ENCODE data around the gene VOPP1. TPM values are rescaled to one million over a fixed set of nuclear protein-coding genes. Genes with fewer than 3 reads are reported as not detected.

Gene VOPP1
- total RNA-seq, 1 experiment from 2014 or later: 30.3 TPM

DNA sequence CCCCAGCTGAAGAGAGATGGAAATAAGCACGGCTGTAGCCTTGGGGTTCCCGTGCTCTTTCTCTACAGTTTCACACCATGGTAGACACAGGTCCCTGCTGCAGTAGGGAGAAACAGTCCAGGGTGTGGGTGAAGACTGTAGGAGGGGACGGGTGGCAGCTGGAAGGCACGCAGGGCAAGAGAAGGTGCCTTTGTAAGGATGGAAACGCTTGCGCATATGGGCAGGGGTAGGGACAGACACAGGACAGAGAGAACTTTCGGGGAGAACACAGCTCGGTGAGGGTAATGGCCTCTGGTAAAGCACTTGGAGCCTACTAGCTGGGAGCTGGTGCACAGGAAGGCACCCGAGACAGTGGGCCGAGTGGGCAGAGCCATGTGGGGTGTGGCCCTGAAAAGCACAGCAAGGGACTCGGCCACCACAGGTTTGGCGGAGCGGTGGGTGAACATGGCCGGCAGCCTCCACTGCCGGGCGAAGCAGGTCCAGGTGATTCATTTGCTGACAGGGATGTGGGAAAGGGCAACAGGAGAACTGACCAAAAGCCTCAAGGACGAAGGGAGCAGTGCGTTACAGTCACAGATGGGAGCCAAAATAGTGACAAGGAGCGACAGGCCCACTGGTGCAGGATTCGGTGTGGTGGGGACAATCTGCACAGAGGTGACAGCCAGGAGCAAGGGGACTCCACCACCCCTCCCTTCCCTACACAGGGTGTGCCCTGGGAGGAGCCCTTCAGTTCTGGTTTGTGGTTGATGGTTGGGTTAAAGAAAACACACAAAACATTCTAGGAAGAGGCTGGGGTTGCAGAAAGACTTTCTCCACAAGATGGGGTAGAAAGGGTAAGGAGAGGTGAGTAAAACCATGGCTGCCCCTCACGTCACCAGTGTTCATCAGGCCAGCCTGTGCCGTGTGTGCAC is 97.1 kb downstream of the VOPP1 start (continued):
- TF ChIP-seq, protein P1, sequence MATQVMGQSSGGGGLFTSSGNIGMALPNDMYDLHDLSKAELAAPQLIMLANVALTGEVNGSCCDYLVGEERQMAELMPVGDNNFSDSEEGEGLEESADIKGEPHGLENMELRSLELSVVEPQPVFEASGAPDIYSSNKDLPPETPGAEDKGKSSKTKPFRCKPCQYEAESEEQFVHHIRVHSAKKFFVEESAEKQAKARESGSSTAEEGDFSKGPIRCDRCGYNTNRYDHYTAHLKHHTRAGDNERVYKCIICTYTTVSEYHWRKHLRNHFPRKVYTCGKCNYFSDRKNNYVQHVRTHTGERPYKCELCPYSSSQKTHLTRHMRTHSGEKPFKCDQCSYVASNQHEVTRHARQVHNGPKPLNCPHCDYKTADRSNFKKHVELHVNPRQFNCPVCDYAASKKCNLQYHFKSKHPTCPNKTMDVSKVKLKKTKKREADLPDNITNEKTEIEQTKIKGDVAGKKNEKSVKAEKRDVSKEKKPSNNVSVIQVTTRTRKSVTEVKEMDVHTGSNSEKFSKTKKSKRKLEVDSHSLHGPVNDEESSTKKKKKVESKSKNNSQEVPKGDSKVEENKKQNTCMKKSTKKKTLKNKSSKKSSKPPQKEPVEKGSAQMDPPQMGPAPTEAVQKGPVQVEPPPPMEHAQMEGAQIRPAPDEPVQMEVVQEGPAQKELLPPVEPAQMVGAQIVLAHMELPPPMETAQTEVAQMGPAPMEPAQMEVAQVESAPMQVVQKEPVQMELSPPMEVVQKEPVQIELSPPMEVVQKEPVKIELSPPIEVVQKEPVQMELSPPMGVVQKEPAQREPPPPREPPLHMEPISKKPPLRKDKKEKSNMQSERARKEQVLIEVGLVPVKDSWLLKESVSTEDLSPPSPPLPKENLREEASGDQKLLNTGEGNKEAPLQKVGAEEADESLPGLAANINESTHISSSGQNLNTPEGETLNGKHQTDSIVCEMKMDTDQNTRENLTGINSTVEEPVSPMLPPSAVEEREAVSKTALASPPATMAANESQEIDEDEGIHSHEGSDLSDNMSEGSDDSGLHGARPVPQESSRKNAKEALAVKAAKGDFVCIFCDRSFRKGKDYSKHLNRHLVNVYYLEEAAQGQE (IDR thresholded peaks at IDR 0.05; ENCODE audit: low read depth): no peak
- no peak for TF ChIP-seq JUND (IDR thresholded peaks at IDR 0.05)
- TF ChIP-seq SP1 (IDR thresholded peaks at IDR 0.05; ENCODE audit: low read depth): no peak
- TF ChIP-seq CEBPB (IDR thresholded peaks at IDR 0.05; ENCODE audit: low read depth): no peak
- TF ChIP-seq SRF (IDR thresholded peaks at IDR 0.05; ENCODE audit: low read depth): no peak
- no peak for TF ChIP-seq POLR2A (IDR thresholded peaks at IDR 0.05; ENCODE audit: borderline replicate concordance, extremely low read depth, insufficient read depth, insufficient read length)
- TF ChIP-seq FOSL1 (IDR thresholded peaks at IDR 0.05; ENCODE audit: low read depth): no peak
- no peak for TF ChIP-seq EGR1 (IDR thresholded peaks at IDR 0.05; ENCODE audit: low read depth)
- no peak for TF ChIP-seq RAD21 (IDR thresholded peaks at IDR 0.05; ENCODE audit: low read depth)

GRCh38 chr7:55473932-55474331 is 98.4 kb downstream of the VOPP1 start:
- Histone ChIP-seq H3K4me3 (replicated peaks in 1 of 2; ENCODE audit: low read depth in 1 of 2, low read length in 2 of 2) (no peak overlapping the region), H2AFZ (ENCODE audit: low read depth, low read length, poor library complexity, severe bottlenecking) (no peak overlapping the region), H3K27me3 (ENCODE audit: insufficient read depth, low read length) (no peaks in the 10 kb centered on the region), H3K36me3 (ENCODE audit: control insufficient read depth in 1 of 2, insufficient read depth in 2 of 2, low read length in 2 of 2) (no peaks in the 10 kb centered on the region), H3K27ac (ENCODE audit: low read depth, low read length) (no peak overlapping the region), H3K9me3 (ENCODE audit: control insufficient read depth in 1 of 2, insufficient read depth in 1 of 2, low read depth in 1 of 2, low read length in 2 of 2) (no peaks in the 10 kb centered on the region), H3K9ac (ENCODE audit: low read length) (no peak overlapping the region), H4K20me1 (ENCODE audit: insufficient read depth) (no peaks in the 10 kb centered on the region), H3K4me1 (ENCODE audit: control insufficient read depth in 1 of 2, insufficient read depth in 2 of 2, low read length in 2 of 2) (no peaks in the 10 kb centered on the region), H3K79me2 (ENCODE audit: insufficient read depth, low read length) (no peaks in the 10 kb centered on the region), H3K9me2 (ENCODE audit: insufficient read depth) (no peaks in the 10 kb centered on the region), H3K4me2 (ENCODE audit: low read length) (no peak overlapping the region)
- TF ChIP-seq, protein P2, sequence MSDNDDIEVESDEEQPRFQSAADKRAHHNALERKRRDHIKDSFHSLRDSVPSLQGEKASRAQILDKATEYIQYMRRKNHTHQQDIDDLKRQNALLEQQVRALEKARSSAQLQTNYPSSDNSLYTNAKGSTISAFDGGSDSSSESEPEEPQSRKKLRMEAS (IDR thresholded peaks at IDR 0.05): no peak
- no peak for TF ChIP-seq JUND (IDR thresholded peaks at IDR 0.05)
- TF ChIP-seq ZNF274 (IDR thresholded peaks at IDR 0.05; ENCODE audit: low read depth, low read length): no peak
- TF ChIP-seq RAD21 (IDR thresholded peaks at IDR 0.05; ENCODE audit: low read depth): no peak
- TF ChIP-seq YY1 (IDR thresholded peaks at IDR 0.05; ENCODE audit: extremely low read depth, insufficient replicate concordance, low read depth, low read length): no peak
- TF ChIP-seq, protein P3, sequence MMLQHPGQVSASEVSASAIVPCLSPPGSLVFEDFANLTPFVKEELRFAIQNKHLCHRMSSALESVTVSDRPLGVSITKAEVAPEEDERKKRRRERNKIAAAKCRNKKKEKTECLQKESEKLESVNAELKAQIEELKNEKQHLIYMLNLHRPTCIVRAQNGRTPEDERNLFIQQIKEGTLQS (IDR thresholded peaks at IDR 0.05): no peak
- no peak for TF ChIP-seq SRF (IDR thresholded peaks at IDR 0.05; ENCODE audit: low read depth)
- TF ChIP-seq TCF7L2 (IDR thresholded peaks at IDR 0.05; ENCODE audit: borderline replicate concordance, extremely low read depth, insufficient read depth, insufficient read length): no peak
- TF ChIP-seq EZH2phosphoT487 (IDR thresholded peaks at IDR 0.05; ENCODE audit: borderline replicate concordance): no peak
- no peak for TF ChIP-seq FOSL1 (IDR thresholded peaks at IDR 0.05; ENCODE audit: low read depth)
- TF ChIP-seq, protein P4, sequence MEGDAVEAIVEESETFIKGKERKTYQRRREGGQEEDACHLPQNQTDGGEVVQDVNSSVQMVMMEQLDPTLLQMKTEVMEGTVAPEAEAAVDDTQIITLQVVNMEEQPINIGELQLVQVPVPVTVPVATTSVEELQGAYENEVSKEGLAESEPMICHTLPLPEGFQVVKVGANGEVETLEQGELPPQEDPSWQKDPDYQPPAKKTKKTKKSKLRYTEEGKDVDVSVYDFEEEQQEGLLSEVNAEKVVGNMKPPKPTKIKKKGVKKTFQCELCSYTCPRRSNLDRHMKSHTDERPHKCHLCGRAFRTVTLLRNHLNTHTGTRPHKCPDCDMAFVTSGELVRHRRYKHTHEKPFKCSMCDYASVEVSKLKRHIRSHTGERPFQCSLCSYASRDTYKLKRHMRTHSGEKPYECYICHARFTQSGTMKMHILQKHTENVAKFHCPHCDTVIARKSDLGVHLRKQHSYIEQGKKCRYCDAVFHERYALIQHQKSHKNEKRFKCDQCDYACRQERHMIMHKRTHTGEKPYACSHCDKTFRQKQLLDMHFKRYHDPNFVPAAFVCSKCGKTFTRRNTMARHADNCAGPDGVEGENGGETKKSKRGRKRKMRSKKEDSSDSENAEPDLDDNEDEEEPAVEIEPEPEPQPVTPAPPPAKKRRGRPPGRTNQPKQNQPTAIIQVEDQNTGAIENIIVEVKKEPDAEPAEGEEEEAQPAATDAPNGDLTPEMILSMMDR (IDR thresholded peaks at IDR 0.05 in 2 of 3, conservative IDR thresholded peaks at IDR 0.05 in 1 of 3; ENCODE audit: borderline replicate concordance in 1 of 3, insufficient read depth in 1 of 3, low read depth in 2 of 3, low read length in 2 of 3): no peak
- no peak for ATAC-seq
- ChIA-PET POLR2A (no interaction called here), RAD21 (ENCODE audit: low non-redundant PET in 1 of 2, low total read pairs in 2 of 2, uncharacterized antibody in 2 of 2, unreplicated experiment in 2 of 2) (no interaction called here), CTCF (no interaction called here)
- intact Hi-C loops (cut with micrococcal nuclease): no loop called here
- BruUV-seq (replicated peaks): no TSS peak
- no peak for DNase-seq (ENCODE audit: low read depth, low spot score)

All from HCT116 (cell line).